Panc1 (cell line): ENCODE measurements around the gene TMTC2.

ENCODE experiments used
- POLR2AphosphoS5 ChIP-seq: IDR thresholded peaks from 2 replicates; pipeline ENCODE4 v1.6.1; 2012; ENCODE audit warnings: mild to moderate bottlenecking, low read depth, low read length, moderate library complexity
- SIN3A ChIP-seq: IDR thresholded peaks from 2 replicates; pipeline ENCODE4 v1.6.1; 2012; ENCODE audit warnings: low read depth, mild to moderate bottlenecking, low read length, moderate library complexity, borderline replicate concordance; ENCODE audit not compliant: insufficient read depth
- TCF7L2 ChIP-seq: IDR thresholded peaks from 2 replicates; pipeline ENCODE4 v1.6.1; 2011; ENCODE audit warnings: mild to moderate bottlenecking, low read depth, low read length, inconsistent platforms
- TF ChIP-seq, protein P1 (sequence below): fragments of 450-650 bp; IDR thresholded peaks from 2 replicates; pipeline ENCODE4 v1.5.1; 2017; ENCODE audit warnings: mild to moderate bottlenecking

DNA sequence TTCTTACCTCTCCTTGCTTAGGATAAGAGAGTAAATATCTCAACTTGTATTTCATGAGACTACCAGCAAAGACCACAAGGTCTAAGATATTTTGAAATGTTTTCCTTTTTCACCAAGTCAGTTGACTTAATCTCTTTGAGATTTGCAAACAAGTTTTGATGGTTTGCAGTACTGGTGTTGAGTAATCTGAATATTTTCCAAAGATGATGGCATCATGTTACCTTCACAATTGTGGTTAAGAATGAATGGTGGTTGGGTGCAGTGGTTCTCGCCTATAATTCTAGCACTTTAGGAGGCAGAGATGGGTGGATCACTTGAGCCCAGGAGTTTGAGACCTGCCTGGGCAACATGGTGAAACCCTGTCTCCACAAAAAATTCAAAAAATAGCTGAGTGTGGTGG, 225.7 kb downstream of the TMTC2 start:
- TF ChIP-seq TCF7L2 (no peak), SIN3A (no peak), POLR2AphosphoS5 (no peak)
- TF ChIP-seq, protein P1, sequence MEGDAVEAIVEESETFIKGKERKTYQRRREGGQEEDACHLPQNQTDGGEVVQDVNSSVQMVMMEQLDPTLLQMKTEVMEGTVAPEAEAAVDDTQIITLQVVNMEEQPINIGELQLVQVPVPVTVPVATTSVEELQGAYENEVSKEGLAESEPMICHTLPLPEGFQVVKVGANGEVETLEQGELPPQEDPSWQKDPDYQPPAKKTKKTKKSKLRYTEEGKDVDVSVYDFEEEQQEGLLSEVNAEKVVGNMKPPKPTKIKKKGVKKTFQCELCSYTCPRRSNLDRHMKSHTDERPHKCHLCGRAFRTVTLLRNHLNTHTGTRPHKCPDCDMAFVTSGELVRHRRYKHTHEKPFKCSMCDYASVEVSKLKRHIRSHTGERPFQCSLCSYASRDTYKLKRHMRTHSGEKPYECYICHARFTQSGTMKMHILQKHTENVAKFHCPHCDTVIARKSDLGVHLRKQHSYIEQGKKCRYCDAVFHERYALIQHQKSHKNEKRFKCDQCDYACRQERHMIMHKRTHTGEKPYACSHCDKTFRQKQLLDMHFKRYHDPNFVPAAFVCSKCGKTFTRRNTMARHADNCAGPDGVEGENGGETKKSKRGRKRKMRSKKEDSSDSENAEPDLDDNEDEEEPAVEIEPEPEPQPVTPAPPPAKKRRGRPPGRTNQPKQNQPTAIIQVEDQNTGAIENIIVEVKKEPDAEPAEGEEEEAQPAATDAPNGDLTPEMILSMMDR: no peak
